Loucy (cell line): ENCODE measurements around the gene PARD3B.

Source experiments
- H2AFZ ChIP-seq: fragments of 200-600 bp; sonication (generic); 2 replicates; pipeline ENCODE4 v1.6.0; 2016; ENCODE audit warnings: antibody characterized with exemption, mild to moderate bottlenecking, low read length, moderate library complexity
- H3F3A ChIP-seq: fragments of 200-600 bp; 2 replicates; pipeline ENCODE4 v1.6.0; 2016; ENCODE audit warnings: antibody characterized with exemption, low read depth, mild to moderate bottlenecking
- H3K27me3 ChIP-seq: fragments of 200-600 bp; sonication (generic); 2 replicates; pipeline ENCODE4 v1.6.1; 2014; ENCODE audit warnings: low read length, mild to moderate bottlenecking; ENCODE audit not compliant: insufficient read depth, poor library complexity, severe bottlenecking
- H3K36me3 ChIP-seq: fragments of 200-600 bp; sonication (generic); 2 replicates; pipeline ENCODE4 v1.6.1; 2016; ENCODE audit warnings: low read length; ENCODE audit not compliant: insufficient read depth
- H3K4me1 ChIP-seq: fragments of 200-600 bp; sonication (generic); 2 replicates; pipeline ENCODE4 v1.5.1; 2014; ENCODE audit warnings: low read length, mild to moderate bottlenecking; ENCODE audit not compliant: insufficient read depth, poor library complexity, severe bottlenecking
- H3K4me2 ChIP-seq: fragments of 200-600 bp; sonication (generic); 2 replicates; pipeline ENCODE4 v1.6.0; 2014; ENCODE audit warnings: antibody characterized with exemption, low read length, low read depth, mild to moderate bottlenecking; ENCODE audit not compliant: poor library complexity, severe bottlenecking
- H3K4me3 ChIP-seq: fragments of 200-600 bp; sonication (generic); 2 replicates; pipeline ENCODE4 v1.5.1; 2014; ENCODE audit warnings: low read length, mild to moderate bottlenecking, mixed read lengths; ENCODE audit not compliant: poor library complexity, severe bottlenecking
- H3K79me2 ChIP-seq: fragments of 200-600 bp; sonication (generic); 2 replicates; pipeline ENCODE4 v1.6.1; 2014; ENCODE audit warnings: low read length; ENCODE audit not compliant: insufficient read depth
- H3K9ac ChIP-seq: fragments of 200-600 bp; sonication (generic); 2 replicates; pipeline ENCODE4 v1.6.0; 2014; ENCODE audit warnings: mild to moderate bottlenecking, low read depth, low read length, moderate library complexity; ENCODE audit not compliant: poor library complexity, severe bottlenecking
- H3K9me2 ChIP-seq: fragments of 200-600 bp; sonication (generic); replicated peaks from 2 replicates; pipeline ENCODE4 v1.6.1; 2016; ENCODE audit warnings: low read depth, low read length, mixed read lengths
- H3K9me3 ChIP-seq: fragments of 200-600 bp; sonication (generic); 2 replicates; pipeline ENCODE4 v1.6.1; 2014; ENCODE audit warnings: mild to moderate bottlenecking, antibody characterized with exemption, low read length, low read depth; ENCODE audit not compliant: insufficient read depth
- H4K20me1 ChIP-seq: fragments of 200-600 bp; sonication (generic); 2 replicates; pipeline ENCODE4 v1.6.0; 2014; ENCODE audit warnings: antibody characterized with exemption, low read length, mild to moderate bottlenecking; ENCODE audit not compliant: insufficient read depth, poor library complexity, severe bottlenecking
- EZH2phosphoT487 ChIP-seq: fragments of 200-600 bp; IDR thresholded peaks from 2 replicates; pipeline ENCODE4 v1.6.1; 2018; ENCODE audit warnings: antibody characterized with exemption, mild to moderate bottlenecking, moderate library complexity, borderline replicate concordance
- TF ChIP-seq, protein P1 (sequence below): fragments of 200-600 bp; sonication (generic); conservative IDR thresholded peaks from 2 replicates; pipeline ENCODE4 v1.5.1; 2014; ENCODE audit warnings: mild to moderate bottlenecking, antibody characterized with exemption, low read length

The PARD3B gene

DNA sequence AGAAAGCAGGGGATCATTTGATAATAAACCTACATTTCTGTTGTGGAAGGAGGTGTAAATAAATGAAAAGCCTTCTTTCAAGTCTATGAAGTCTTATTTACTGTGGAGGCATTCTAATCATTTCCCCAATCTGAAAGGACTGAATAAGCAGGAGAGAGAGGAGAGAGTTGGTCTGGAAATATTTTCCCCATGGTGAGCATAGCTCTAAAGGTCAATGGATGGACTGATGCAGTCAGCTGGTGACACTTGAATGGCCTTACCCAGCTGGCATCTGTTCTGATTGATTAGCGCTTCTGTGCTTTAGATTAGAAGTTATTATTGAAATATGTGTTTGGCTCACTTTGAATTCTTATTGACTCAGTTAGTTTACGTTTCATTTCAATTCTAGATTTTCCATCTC lies 122.7 kb downstream of the PARD3B start:
- no peak overlapping the region for H3K9ac ChIP-seq
- no peak overlapping the region for H3K4me2 ChIP-seq
- TF ChIP-seq EZH2phosphoT487: no peak
- TF ChIP-seq, protein P1, sequence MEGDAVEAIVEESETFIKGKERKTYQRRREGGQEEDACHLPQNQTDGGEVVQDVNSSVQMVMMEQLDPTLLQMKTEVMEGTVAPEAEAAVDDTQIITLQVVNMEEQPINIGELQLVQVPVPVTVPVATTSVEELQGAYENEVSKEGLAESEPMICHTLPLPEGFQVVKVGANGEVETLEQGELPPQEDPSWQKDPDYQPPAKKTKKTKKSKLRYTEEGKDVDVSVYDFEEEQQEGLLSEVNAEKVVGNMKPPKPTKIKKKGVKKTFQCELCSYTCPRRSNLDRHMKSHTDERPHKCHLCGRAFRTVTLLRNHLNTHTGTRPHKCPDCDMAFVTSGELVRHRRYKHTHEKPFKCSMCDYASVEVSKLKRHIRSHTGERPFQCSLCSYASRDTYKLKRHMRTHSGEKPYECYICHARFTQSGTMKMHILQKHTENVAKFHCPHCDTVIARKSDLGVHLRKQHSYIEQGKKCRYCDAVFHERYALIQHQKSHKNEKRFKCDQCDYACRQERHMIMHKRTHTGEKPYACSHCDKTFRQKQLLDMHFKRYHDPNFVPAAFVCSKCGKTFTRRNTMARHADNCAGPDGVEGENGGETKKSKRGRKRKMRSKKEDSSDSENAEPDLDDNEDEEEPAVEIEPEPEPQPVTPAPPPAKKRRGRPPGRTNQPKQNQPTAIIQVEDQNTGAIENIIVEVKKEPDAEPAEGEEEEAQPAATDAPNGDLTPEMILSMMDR: no peak
- H3K9me3 ChIP-seq: no peaks in the 10 kb centered on the region
- H2AFZ ChIP-seq: no peak overlapping the region
- H3K36me3 ChIP-seq: no peaks in the 10 kb centered on the region
- H3K9me2 ChIP-seq: no peaks in the 10 kb centered on the region
- no peaks in the 10 kb centered on the region for H4K20me1 ChIP-seq
- H3K4me3 ChIP-seq: no peak overlapping the region
- H3K27me3 ChIP-seq: no peaks in the 10 kb centered on the region
- no peaks in the 10 kb centered on the region for H3K79me2 ChIP-seq
- H3K4me1 ChIP-seq: no peaks in the 10 kb centered on the region
- no peaks in the 10 kb centered on the region for H3F3A ChIP-seq

DNA sequence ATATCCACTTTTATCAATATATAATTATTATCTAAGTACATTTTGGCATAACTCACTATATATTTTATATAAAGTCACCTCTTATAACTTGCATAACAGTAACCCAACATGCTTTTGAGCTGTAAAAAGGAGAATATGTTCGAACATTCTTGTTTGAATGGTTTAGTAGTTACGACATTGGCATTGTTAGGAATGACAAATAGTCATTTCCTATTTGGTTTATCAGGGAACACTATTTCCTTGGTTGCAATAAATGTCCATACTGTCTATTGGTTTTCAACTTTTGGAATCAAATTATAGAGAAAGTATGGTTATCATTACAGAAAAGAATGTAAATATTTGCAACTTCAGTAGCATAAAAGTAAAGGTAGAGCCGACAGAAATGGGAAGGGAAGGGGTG lies 124.1 kb downstream of the PARD3B start:
- no peaks in the 10 kb centered on the region for H3K4me1 ChIP-seq

DNA sequence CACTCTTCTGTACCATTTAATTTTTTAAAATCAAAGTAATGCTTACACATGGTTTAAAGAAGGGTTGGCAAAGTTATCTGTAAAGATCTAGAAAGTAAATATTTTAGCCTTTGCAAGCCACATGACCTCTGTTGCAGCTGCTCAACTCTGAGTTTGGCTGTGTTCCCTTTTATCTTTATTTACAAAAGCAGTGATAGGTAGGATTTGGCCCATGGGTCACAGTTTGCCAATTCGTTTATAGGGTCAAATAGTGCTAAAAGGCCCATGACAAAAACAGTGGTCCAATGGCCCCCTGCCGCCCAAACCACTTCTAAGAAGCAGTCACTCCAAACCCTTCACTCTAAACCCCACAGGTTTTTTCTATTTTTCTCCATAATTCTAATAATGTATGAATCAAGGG lies 124.8 kb downstream of the PARD3B start:
- Histone ChIP-seq H3F3A (no peaks in the 10 kb centered on the region), H3K79me2 (no peaks in the 10 kb centered on the region), H3K27me3 (no peaks in the 10 kb centered on the region), H3K9me2 (no peaks in the 10 kb centered on the region), H3K4me1 (no peaks in the 10 kb centered on the region), H3K9me3 (no peaks in the 10 kb centered on the region), H3K4me3 (no peak overlapping the region), H3K9ac (no peak overlapping the region), H4K20me1 (no peaks in the 10 kb centered on the region), H3K36me3 (no peaks in the 10 kb centered on the region), H2AFZ (no peak overlapping the region), H3K4me2 (no peak overlapping the region)
- TF ChIP-seq, protein P1: no peak
- TF ChIP-seq EZH2phosphoT487: no peak

More for the DNA sequence above, 124.1 kb downstream of the PARD3B start:
- Histone ChIP-seq H3F3A (no peaks in the 10 kb centered on the region), H3K9ac (no peak overlapping the region), H3K4me2 (no peak overlapping the region), H2AFZ (no peak overlapping the region), H3K9me2 (no peaks in the 10 kb centered on the region), H3K4me3 (no peak overlapping the region), H4K20me1 (no peaks in the 10 kb centered on the region), H3K27me3 (no peaks in the 10 kb centered on the region), H3K36me3 (no peaks in the 10 kb centered on the region), H3K79me2 (no peaks in the 10 kb centered on the region), H3K9me3 (no peaks in the 10 kb centered on the region)
- TF ChIP-seq, protein P1: no peak
- no peak for TF ChIP-seq EZH2phosphoT487
